Measurements from ENCODE around the gene CHADL. TPM values are rescaled to one million over a fixed set of nuclear protein-coding genes. Genes with fewer than 3 reads are reported as not detected.

The CHADL gene
- total and polyA plus RNA-seq, 7 experiments from 2014 or later, result 0.31 to 1.8 (median 0.92) TPM

DNA sequence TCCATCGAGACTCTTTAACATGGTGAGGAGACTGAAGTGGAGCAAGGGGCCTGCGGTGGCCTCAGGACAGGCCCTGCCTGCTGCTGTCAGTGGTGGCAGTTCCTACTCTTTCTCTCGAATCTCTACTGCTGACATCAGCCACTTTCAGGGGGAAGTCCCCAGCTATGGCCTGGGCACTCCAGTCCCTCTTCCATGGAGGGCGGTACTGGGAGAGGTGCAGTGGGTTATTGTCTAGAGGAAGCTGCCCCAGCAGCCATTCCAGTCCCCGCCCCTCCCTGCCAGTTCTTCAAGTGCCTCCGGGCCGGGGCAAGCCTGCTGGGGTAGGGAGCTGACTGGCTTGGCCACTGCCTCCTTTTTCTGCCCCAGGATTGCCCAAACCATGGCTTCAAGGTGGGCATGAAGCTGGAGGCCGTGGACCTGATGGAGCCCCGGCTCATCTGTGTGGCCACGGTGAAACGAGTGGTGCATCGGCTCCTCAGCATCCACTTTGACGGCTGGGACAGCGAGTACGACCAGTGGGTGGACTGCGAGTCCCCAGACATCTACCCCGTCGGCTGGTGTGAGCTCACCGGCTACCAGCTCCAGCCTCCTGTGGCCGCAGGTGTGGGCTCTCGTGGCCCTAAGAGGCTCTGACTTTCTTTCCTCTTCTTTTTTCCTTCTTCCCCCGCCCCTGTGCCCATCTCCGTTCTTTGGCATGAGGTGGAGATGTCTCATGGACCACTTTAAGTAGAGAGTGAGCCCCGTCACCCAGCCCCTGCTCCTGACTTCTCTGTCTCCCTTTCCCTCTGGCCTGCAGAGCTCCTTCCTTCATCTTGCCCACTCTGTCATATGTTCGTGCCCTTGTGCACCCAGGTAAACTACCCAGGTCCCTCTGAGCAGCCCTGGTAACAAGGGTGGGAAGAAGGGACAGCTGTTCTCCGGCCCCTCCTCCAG, 13.7 kb downstream of the CHADL start:
- POLR2A ChIA-PET, result interaction anchor here (1.6 kb wide), 1 partner anchor 9 kb away, joined by 3 read pairs; no protein-coding TSS in a partner anchor
- no peaks in the 10 kb centered on the region for H3K9me3 ChIP-seq (ENCODE audit: control insufficient read depth in 2 of 3, low read length in 3 of 3)
- Mint-ChIP-seq H3K4me3 (no peak overlapping the region), H3K36me3 (peaks cover 4 to 27% (median 7%) of the 10 kb centered on the region in 5 donors), H3K27me3 (no peaks in the 10 kb centered on the region), H3K27ac (no peak overlapping the region), H3K4me1 (no peaks in the 10 kb centered on the region), H3K9me3 (no peaks in the 10 kb centered on the region)
- H3K4me1 ChIP-seq (ENCODE audit: control insufficient read depth in 2 of 2, insufficient read depth in 2 of 2, low read length in 2 of 2), result no peaks in the 10 kb centered on the region
- no peaks in the 10 kb centered on the region for H3K27me3 ChIP-seq (ENCODE audit: control insufficient read depth in 2 of 2, insufficient read depth in 2 of 2, low read length in 2 of 2)
- CTCF ChIA-PET, result no interaction called here
- ATAC-seq (no peak), DNase-seq (no peak)
- H3K27ac ChIP-seq (ENCODE audit: low read depth, low read length), result no peak overlapping the region
- intact Hi-C loops (cut with micrococcal nuclease), result no loop called here
- H3K4me3 ChIP-seq (ENCODE audit: low read length), result no peak overlapping the region
- H3K36me3 ChIP-seq (ENCODE audit: control insufficient read depth in 2 of 3, insufficient read depth in 3 of 3, low read length in 3 of 3), result peaks cover 0 to 90% (median 22%) of the 10 kb centered on the region in 3 experiments

DNA sequence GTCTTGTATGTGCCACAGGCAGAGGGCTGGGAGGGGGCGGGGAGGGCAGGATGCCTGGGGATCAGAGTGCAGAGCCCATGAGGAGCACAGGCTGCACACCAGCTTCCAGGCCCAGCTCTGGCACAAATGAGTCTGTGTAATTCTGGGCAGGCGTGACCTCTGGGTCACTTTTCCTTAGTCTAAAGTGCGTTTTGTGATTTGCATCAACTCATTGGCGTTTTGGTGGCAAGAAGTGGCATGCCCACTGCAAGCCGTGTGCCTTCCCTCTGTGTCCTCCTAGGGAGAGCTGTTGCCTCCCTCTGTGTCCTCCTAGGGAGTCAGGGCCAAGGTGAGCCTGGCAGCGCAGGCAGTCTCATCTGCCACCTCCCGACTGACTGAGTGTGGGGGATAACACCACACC, 17.2 kb downstream of the CHADL start:
- Histone ChIP-seq H3K9me3 (ENCODE audit: control insufficient read depth in 2 of 3, low read length in 3 of 3) (no peaks in the 10 kb centered on the region), H3K4me3 (ENCODE audit: low read length) (no peak overlapping the region), H3K27me3 (ENCODE audit: control insufficient read depth in 2 of 2, insufficient read depth in 2 of 2, low read length in 2 of 2) (no peaks in the 10 kb centered on the region), H3K4me1 (ENCODE audit: control insufficient read depth in 2 of 2, insufficient read depth in 2 of 2, low read length in 2 of 2) (no peaks in the 10 kb centered on the region), H3K36me3 (ENCODE audit: control insufficient read depth in 2 of 3, insufficient read depth in 3 of 3, low read length in 3 of 3) (peaks cover 0 to 91% (median 22%) of the 10 kb centered on the region in 3 experiments), H3K27ac (ENCODE audit: low read depth, low read length) (no peak overlapping the region)
- no peak overlapping the region for H3K27ac Mint-ChIP-seq
- no peaks in the 10 kb centered on the region for H3K9me3 Mint-ChIP-seq
- no peak overlapping the region for H3K4me3 Mint-ChIP-seq
- peaks cover 7 to 37% (median 11%) of the 10 kb centered on the region in 5 donors for H3K36me3 Mint-ChIP-seq
- intact Hi-C loops (cut with micrococcal nuclease), result no loop called here
- ChIA-PET CTCF (no interaction called here), POLR2A (interaction anchor here (0.6 kb wide), 1 partner anchor 11 kb away, joined by 4 read pairs; no protein-coding TSS in a partner anchor)
- peaks cover 0 to 6% (median 0%) of the 10 kb centered on the region in 7 donors for H3K4me1 Mint-ChIP-seq
- H3K27me3 Mint-ChIP-seq, result no peaks in the 10 kb centered on the region
- DNase-seq, result no peak
- no peak for ATAC-seq

DNA sequence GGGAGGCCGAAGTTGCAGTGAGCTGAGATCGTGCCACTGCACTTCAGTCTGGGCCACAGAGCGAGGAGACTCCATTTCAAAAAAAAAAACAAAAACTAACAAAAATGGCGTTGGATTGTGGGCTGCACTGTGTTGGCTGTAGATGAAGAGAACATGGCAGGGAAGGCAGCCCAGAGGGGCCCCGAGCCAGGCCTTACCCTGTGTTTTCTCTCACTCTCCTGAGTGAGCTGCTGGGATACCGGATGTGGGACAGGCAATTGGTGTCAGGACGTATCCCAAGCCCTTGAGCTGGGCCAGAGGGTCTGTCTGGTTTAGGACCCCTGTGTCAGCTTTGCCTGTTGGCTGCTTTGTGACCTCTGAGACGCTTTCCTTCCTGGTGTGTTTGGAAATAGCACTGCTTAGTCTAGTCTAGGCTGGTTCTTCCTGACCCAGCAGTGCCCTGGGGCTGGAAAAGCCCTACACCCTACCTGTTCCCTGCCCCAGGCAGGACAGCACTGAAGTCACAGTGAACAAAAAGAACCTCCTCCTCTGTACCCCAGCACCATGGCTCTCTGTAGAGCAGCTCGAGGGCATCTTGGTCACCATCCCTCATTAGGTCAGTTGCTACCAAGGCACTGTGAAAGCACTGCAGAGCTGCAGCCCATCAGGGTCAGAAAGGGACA, 17.8 kb downstream of the CHADL start:
- ChIA-PET POLR2A (interaction anchor here (0.6 kb wide), 1 partner anchor 11 kb away, joined by 4 read pairs; no protein-coding TSS in a partner anchor), CTCF (no interaction called here)
- H3K36me3 ChIP-seq (ENCODE audit: control insufficient read depth in 2 of 3, insufficient read depth in 3 of 3, low read length in 3 of 3), result peaks cover 0 to 87% (median 18%) of the 10 kb centered on the region in 3 experiments
- Mint-ChIP-seq H3K36me3 (peaks cover 7 to 37% (median 11%) of the 10 kb centered on the region in 5 donors), H3K4me1 (peaks cover 1 to 9% (median 3%) of the 10 kb centered on the region in 7 donors), H3K27ac (peak overlapping the region in 3 of 9 donors; percentile 17 to 38 (median 32)), H3K4me3 (no peak overlapping the region), H3K9me3 (no peaks in the 10 kb centered on the region), H3K27me3 (no peaks in the 10 kb centered on the region)
- ATAC-seq (no peak), DNase-seq (no peak)
- H3K4me3 ChIP-seq (ENCODE audit: low read length), result no peak overlapping the region
- H3K27me3 ChIP-seq (ENCODE audit: control insufficient read depth in 2 of 2, insufficient read depth in 2 of 2, low read length in 2 of 2), result no peaks in the 10 kb centered on the region
- H3K27ac ChIP-seq (ENCODE audit: low read depth, low read length), result no peak overlapping the region
- H3K4me1 ChIP-seq (ENCODE audit: control insufficient read depth in 2 of 2, insufficient read depth in 2 of 2, low read length in 2 of 2), result peaks cover 0 to 4% of the 10 kb centered on the region in 2 donors
- no peaks in the 10 kb centered on the region for H3K9me3 ChIP-seq (ENCODE audit: control insufficient read depth in 2 of 3, low read length in 3 of 3)
- intact Hi-C loops (cut with micrococcal nuclease), result no loop called here

DNA sequence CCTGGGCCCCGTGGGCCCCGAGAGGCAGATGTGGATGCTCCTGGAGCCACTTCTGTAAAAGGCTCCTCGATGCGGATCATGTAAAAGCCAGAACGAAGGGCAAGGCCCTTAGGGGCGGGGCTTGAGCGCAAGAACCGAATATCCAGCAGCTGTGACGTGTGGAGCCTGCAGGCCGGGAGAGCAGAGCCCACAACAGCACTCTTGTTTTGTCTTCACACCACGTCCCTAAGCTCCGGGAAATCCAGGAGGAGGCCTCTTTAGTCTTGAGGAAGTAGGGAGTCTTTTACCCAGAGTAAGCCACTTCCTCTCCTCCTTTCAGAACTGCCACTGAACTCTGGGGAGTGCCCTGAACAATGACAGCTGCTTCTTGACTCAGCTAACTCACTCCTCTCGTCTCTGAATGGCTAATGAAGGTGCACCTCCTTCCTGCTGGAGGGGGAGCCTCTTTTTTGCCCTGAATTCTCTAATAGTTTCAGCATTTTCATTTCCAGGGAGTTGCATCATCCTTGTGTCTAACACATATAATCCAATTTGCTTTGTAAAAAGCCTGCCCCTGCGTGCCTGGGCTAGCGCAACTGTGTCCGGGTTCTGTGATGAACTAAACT, 23.1 kb downstream of the CHADL start:
- CTCF ChIA-PET, result interaction anchor here (0.5 to 0.6 kb wide), 2 partner anchors 395 to 707 kb away, joined by 5 to 9 read pairs; no protein-coding TSS in a partner anchor
- Histone ChIP-seq H3K4me3 (ENCODE audit: low read length) (no peak overlapping the region), H3K27me3 (ENCODE audit: control insufficient read depth in 2 of 2, insufficient read depth in 2 of 2, low read length in 2 of 2) (no peaks in the 10 kb centered on the region), H3K4me1 (ENCODE audit: control insufficient read depth in 2 of 2, insufficient read depth in 2 of 2, low read length in 2 of 2) (peaks cover 4 to 14% of the 10 kb centered on the region in 2 donors), H3K9me3 (ENCODE audit: control insufficient read depth in 2 of 3, low read length in 3 of 3) (no peaks in the 10 kb centered on the region), H3K36me3 (ENCODE audit: control insufficient read depth in 2 of 3, insufficient read depth in 3 of 3, low read length in 3 of 3) (peaks cover 5 to 64% (median 11%) of the 10 kb centered on the region in 3 experiments), H3K27ac (ENCODE audit: low read depth, low read length) (peak overlapping the region; percentile 47)
- peaks cover 15 to 33% (median 19%) of the 10 kb centered on the region in 7 donors for H3K4me1 Mint-ChIP-seq
- H3K27me3 Mint-ChIP-seq, result no peaks in the 10 kb centered on the region
- peak overlapping the region in 8 of 9 donors; percentile 32 to 89 (median 63) for H3K27ac Mint-ChIP-seq
- POLR2A ChIA-PET, result interaction anchor here (0.8 to 1.6 kb wide), 2 partner anchors 10 to 20 kb away, joined by 3 to 9 read pairs; no protein-coding TSS in a partner anchor
- peaks cover 3 to 43% (median 24%) of the 10 kb centered on the region in 5 donors for H3K36me3 Mint-ChIP-seq
- no peaks in the 10 kb centered on the region for H3K9me3 Mint-ChIP-seq
- DNase-seq (peak in 8 of 9 donors; percentile 24 to 50 (median 41)), ATAC-seq (peak; percentile 97)
- H3K4me3 Mint-ChIP-seq, result peak overlapping the region; percentile 20 to 76 (median 61)
- intact Hi-C loops (cut with micrococcal nuclease), result loop anchor here (1.0 kb wide), 2 partner anchors 12 to 126 kb away; partner anchors contain the start of gene L3MBTL2 (in 2 of the 2)

DNA sequence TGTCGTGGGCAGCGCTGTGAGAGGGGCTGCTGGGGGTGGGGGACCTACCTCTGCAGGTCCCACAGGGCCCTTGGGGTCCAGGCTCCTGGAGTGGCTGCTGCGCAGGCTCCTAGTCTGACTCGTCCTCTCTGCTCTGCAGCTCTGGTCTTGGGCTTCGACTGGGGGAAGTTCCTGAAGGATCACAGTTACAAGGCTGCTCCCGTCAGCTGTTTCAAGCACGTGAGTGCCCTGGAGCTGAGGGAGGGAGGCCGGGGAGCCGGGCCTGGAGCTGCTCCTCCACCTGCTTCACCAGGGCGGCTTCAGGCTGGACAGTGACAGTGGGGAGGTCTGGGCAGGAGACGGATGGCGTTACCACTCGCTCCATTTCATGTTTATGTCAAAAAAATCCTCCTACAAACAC, 23.7 kb downstream of the CHADL start:
- ATAC-seq, result no peak
- intact Hi-C loops (cut with micrococcal nuclease), result loop anchor here (1.0 kb wide), 2 partner anchors 12 to 126 kb away; partner anchors contain the start of gene L3MBTL2 (in 2 of the 2)
- H3K4me1 ChIP-seq (ENCODE audit: control insufficient read depth in 2 of 2, insufficient read depth in 2 of 2, low read length in 2 of 2), result peaks cover 4 to 14% of the 10 kb centered on the region in 2 donors
- peak overlapping the region; percentile 47 for H3K27ac ChIP-seq (ENCODE audit: low read depth, low read length)
- no peak overlapping the region for H3K4me3 ChIP-seq (ENCODE audit: low read length)
- no peaks in the 10 kb centered on the region for H3K27me3 ChIP-seq (ENCODE audit: control insufficient read depth in 2 of 2, insufficient read depth in 2 of 2, low read length in 2 of 2)
- Mint-ChIP-seq H3K27me3 (no peaks in the 10 kb centered on the region), H3K4me1 (peaks cover 15 to 33% (median 19%) of the 10 kb centered on the region in 7 donors), H3K36me3 (peaks cover 3 to 43% (median 26%) of the 10 kb centered on the region in 5 donors), H3K27ac (peak overlapping the region in 4 of 9 donors; percentile 32 to 89 (median 48)), H3K9me3 (no peaks in the 10 kb centered on the region), H3K4me3 (peak overlapping the region in 3 of 10 donors; percentile 20 to 78 (median 62))
- peaks cover 5 to 64% (median 11%) of the 10 kb centered on the region in 3 experiments for H3K36me3 ChIP-seq (ENCODE audit: control insufficient read depth in 2 of 3, insufficient read depth in 3 of 3, low read length in 3 of 3)
- no peak for DNase-seq
- ChIA-PET CTCF (no interaction called here), POLR2A (interaction anchor here (0.8 to 1.6 kb wide), 2 partner anchors 11 to 21 kb away, joined by 3 to 9 read pairs; no protein-coding TSS in a partner anchor)
- H3K9me3 ChIP-seq (ENCODE audit: control insufficient read depth in 2 of 3, low read length in 3 of 3), result no peaks in the 10 kb centered on the region

DNA sequence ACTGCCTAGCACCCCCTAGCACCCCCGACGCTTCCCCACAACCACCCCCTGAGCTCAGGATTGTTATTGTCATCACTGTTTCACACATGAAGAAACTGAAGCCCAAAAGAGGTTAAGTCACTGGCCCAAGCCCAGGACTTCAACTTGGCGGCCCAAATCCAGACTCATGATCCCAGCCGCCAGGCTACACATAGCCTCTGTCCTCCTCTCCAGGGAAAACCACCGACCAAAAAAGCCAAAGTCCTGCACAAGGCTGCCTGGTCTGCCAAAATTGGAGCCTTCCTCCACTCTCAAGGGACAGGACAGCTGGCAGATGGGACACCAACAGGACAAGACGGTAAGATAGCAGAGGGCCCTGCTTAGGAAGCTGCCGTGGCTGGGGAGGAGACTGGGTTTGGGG, 24.8 kb downstream of the CHADL start:
- H3K27ac ChIP-seq (ENCODE audit: low read depth, low read length), result no peak overlapping the region
- intact Hi-C loops (cut with micrococcal nuclease), result no loop called here

More for the DNA sequence above, 24.8 kb downstream of the CHADL start:
- DNase-seq (no peak), ATAC-seq (no peak)
- CTCF ChIA-PET, result interaction anchor here (0.6 kb wide), 1 partner anchor 450 kb away, joined by 3 read pairs; no protein-coding TSS in a partner anchor
- peaks cover 0 to 38% (median 25%) of the 10 kb centered on the region in 5 donors for H3K36me3 Mint-ChIP-seq
- H3K9me3 ChIP-seq (ENCODE audit: control insufficient read depth in 2 of 3, low read length in 3 of 3), result no peaks in the 10 kb centered on the region
- peak overlapping the region in 1 of 9 donors; percentile 89 for H3K27ac Mint-ChIP-seq
- no peaks in the 10 kb centered on the region for H3K27me3 Mint-ChIP-seq
- peaks cover 5 to 59% (median 11%) of the 10 kb centered on the region in 3 experiments for H3K36me3 ChIP-seq (ENCODE audit: control insufficient read depth in 2 of 3, insufficient read depth in 3 of 3, low read length in 3 of 3)
- H3K9me3 Mint-ChIP-seq, result no peaks in the 10 kb centered on the region
- no peaks in the 10 kb centered on the region for H3K27me3 ChIP-seq (ENCODE audit: control insufficient read depth in 2 of 2, insufficient read depth in 2 of 2, low read length in 2 of 2)
- POLR2A ChIA-PET, result no interaction called here
- H3K4me1 Mint-ChIP-seq, result peaks cover 15 to 33% (median 19%) of the 10 kb centered on the region in 7 donors
- no peak overlapping the region for H3K4me3 ChIP-seq (ENCODE audit: low read length)
- H3K4me3 Mint-ChIP-seq, result peak overlapping the region in 1 of 10 donors; percentile 78
- peaks cover 4 to 14% of the 10 kb centered on the region in 2 donors for H3K4me1 ChIP-seq (ENCODE audit: control insufficient read depth in 2 of 2, insufficient read depth in 2 of 2, low read length in 2 of 2)

All from naive thymus-derived CD4-positive, alpha-beta T cell (primary cell).